CD14-positive monocyte (primary cell): ENCODE results near the gene CPNE4. TPM values are rescaled to one million over a fixed set of nuclear protein-coding genes. Genes with fewer than 3 reads are reported as not detected.

Experiments
- DNase-seq, 3 donors: peaks; one replicate each; pipeline ENCODE4 v3.0.0-alpha.2; 2011 to 2022
- H2AFZ ChIP-seq: 2 replicates; pipeline ENCODE4 v1.6.0; 2012; ENCODE audit warnings: mild to moderate bottlenecking, low read depth, low read length, inconsistent platforms; ENCODE audit not compliant: insufficient read depth, poor library complexity, severe bottlenecking
- H3K27ac ChIP-seq, 2 donors: 1 replicate in 1 of 2; 2 replicates in 1 of 2; pipeline ENCODE4 v1.5.1; 2012 to 2013; ENCODE audit warnings: low read length in 2 of 2, control low read depth in 1 of 2, inconsistent platforms in 1 of 2, low read depth in 1 of 2, mild to moderate bottlenecking in 1 of 2
- H3K27me3 ChIP-seq, 2 donors: one replicate each; pipeline versions ENCODE4 v1.6.0 to v1.6.1; 2011 to 2013; ENCODE audit warnings: low read length in 2 of 2; ENCODE audit not compliant: control insufficient read depth in 2 of 2, insufficient read depth in 2 of 2
- H3K36me3 ChIP-seq, 2 donors: replicated peaks in 1 of 2; 1 replicate in 1 of 2; 2 replicates in 1 of 2; pipeline versions ENCODE4 v1.5.1 to v1.6.1; 2012 to 2013; ENCODE audit warnings: low read length in 2 of 2, control low read depth in 1 of 2, inconsistent platforms in 1 of 2, mild to moderate bottlenecking in 1 of 2; ENCODE audit not compliant: insufficient read depth in 2 of 2, control insufficient read depth in 1 of 2
- H3K4me1 ChIP-seq, 2 donors: 1 replicate in 1 of 2; 2 replicates in 1 of 2; pipeline versions ENCODE4 v1.5.1 to v1.6.1; 2012 to 2013; ENCODE audit warnings: low read length in 2 of 2, control low read depth in 1 of 2, inconsistent platforms in 1 of 2, mild to moderate bottlenecking in 1 of 2, moderate library complexity in 1 of 2; ENCODE audit not compliant: insufficient read depth in 2 of 2, control insufficient read depth in 1 of 2
- H3K4me2 ChIP-seq: replicated peaks from 2 replicates; pipeline ENCODE3; 2012; ENCODE audit warnings: low read length, moderate library complexity, mild to moderate bottlenecking; ENCODE audit not compliant: poor library complexity, severe bottlenecking; ENCODE audit errors: extremely low read depth
- H3K4me3 ChIP-seq, 3 experiments: fragments of 200-600 bp in 1 of 3; sonication (generic) in 1 of 3; replicated peaks in 1 of 3; 1 replicate in 2 of 3; 2 replicates in 1 of 3; pipeline ENCODE4 v1.5.1; 2011 to 2013; ENCODE audit warnings: low read length in 3 of 3, mild to moderate bottlenecking in 3 of 3, control low read depth in 2 of 3, low read depth in 2 of 3, inconsistent platforms in 1 of 3, moderate library complexity in 1 of 3
- H3K79me2 ChIP-seq: 2 replicates; pipeline ENCODE4 v1.6.0; 2012; ENCODE audit warnings: mild to moderate bottlenecking, control low read depth, inconsistent platforms, low read length, moderate library complexity; ENCODE audit not compliant: insufficient read depth
- H3K9ac ChIP-seq: 2 replicates; pipeline ENCODE4 v1.6.0; 2017; ENCODE audit warnings: low read length, mild to moderate bottlenecking; ENCODE audit not compliant: insufficient read depth, poor library complexity, severe bottlenecking
- H3K9me3 ChIP-seq, 2 donors: replicated peaks in 1 of 2; 1 replicate in 1 of 2; 2 replicates in 1 of 2; pipeline versions ENCODE4 v1.5.1 to v1.6.1; 2012 to 2013; ENCODE audit warnings: low read length in 2 of 2, control low read depth in 1 of 2; ENCODE audit not compliant: control insufficient read depth in 1 of 2, insufficient read depth in 1 of 2
- H4K20me1 ChIP-seq: 2 replicates; pipeline ENCODE4 v1.6.0; 2012; ENCODE audit warnings: mild to moderate bottlenecking, low read length, control low read depth, moderate library complexity; ENCODE audit not compliant: insufficient read depth
- H3K27ac Mint-ChIP-seq, 7 donors: one replicate each; pipeline ENCODE4 v1.8.0; 2020; ENCODE audit warnings: mild to moderate bottlenecking in 7 of 7, mixed read lengths in 7 of 7, moderate library complexity in 6 of 7, inconsistent platforms in 2 of 7
- H3K27me3 Mint-ChIP-seq, 3 donors: one replicate each; pipeline ENCODE4 v1.8.0; 2021 to 2022; ENCODE audit warnings: low read depth in 3 of 3, mild to moderate bottlenecking in 3 of 3, mixed read lengths in 3 of 3, moderate library complexity in 3 of 3, inconsistent platforms in 1 of 3
- H3K36me3 Mint-ChIP-seq, 2 donors: one replicate each; pipeline ENCODE4 v1.8.0; 2020; ENCODE audit warnings: mixed read lengths in 2 of 2, inconsistent platforms in 1 of 2, mild to moderate bottlenecking in 1 of 2
- H3K4me1 Mint-ChIP-seq: one replicate; pipeline ENCODE4 v1.8.0; 2020; ENCODE audit warnings: mild to moderate bottlenecking, mixed read lengths
- H3K4me3 Mint-ChIP-seq, 2 donors: one replicate each; pipeline ENCODE4 v1.8.0; 2020; ENCODE audit warnings: mild to moderate bottlenecking in 2 of 2, mixed read lengths in 2 of 2, moderate library complexity in 1 of 2
- H3K9me3 Mint-ChIP-seq, 7 donors: one replicate each; pipeline ENCODE4 v1.8.0; 2020 to 2022; ENCODE audit warnings: mixed read lengths in 7 of 7, mild to moderate bottlenecking in 6 of 7, moderate library complexity in 6 of 7, inconsistent platforms in 2 of 7
- CTCF ChIP-seq: fragments of 200-600 bp; IDR thresholded peaks from one replicate; pipeline ENCODE4 v1.8.0; 2022; ENCODE audit warnings: antibody characterized with exemption, mild to moderate bottlenecking
- WGBS: methylation state at CpG from one replicate; pipeline ENCODE4 v1.1.5; 2013; ENCODE audit warnings: missing lambda C conversion rate; ENCODE audit not compliant: insufficient coverage; 5-methylcytosine and 5-hydroxymethylcytosine counted together
- intact Hi-C, 2 donors: fragments of 100-400 bp; cut with micrococcal nuclease; formaldehyde crosslinking; loops; one replicate each; pipeline versions ENCODE4 v1.15.0 to v1.15.1; 2023
- polyA plus RNA-seq, 3 donors: library from polyadenylated mRNA; depleted of rRNA in 1 of 3; unstranded in 2 of 3; stranded (reverse) in 1 of 3; fragments of 300-500 nt in 2 of 3; fragments of >200 nt in 1 of 3; fragmentation: Illumina TruSeq in 2 of 3; gene quantifications; 1 replicate in 2 of 3; 2 replicates in 1 of 3; pipeline ENCODE4 v1.2.3, GENCODE V29; 2012 to 2021

The CPNE4 gene
- polyA plus RNA-seq, 3 donors = not detected

GRCh38 chr3:131903988-131904415, 130.8 kb downstream of the CPNE4 start:
- peaks cover 0 to 3% (median 1%) of the 10 kb centered on the region in 3 donors for H3K27me3 Mint-ChIP-seq
- intact Hi-C loops = no loop called here
- no peak overlapping the region for H3K4me3 Mint-ChIP-seq
- no peaks in the 10 kb centered on the region for H3K4me1 Mint-ChIP-seq
- Histone ChIP-seq H3K4me1 (no peaks in the 10 kb centered on the region), H3K4me2 (no peak overlapping the region), H3K36me3 (no peaks in the 10 kb centered on the region), H3K27me3 (no peaks in the 10 kb centered on the region), H3K79me2 (no peaks in the 10 kb centered on the region), H3K9ac (no peak overlapping the region), H4K20me1 (no peaks in the 10 kb centered on the region), H3K27ac (no peak overlapping the region), H3K9me3 (no peaks in the 10 kb centered on the region), H2AFZ (no peak overlapping the region), H3K4me3 (no peak overlapping the region)
- WGBS = 94% methylated on average over 4 of the region's 4 CpGs
- no peak for DNase-seq
- no peak overlapping the region for H3K27ac Mint-ChIP-seq
- H3K9me3 Mint-ChIP-seq = peaks cover 0 to 1% (median 0%) of the 10 kb centered on the region in 7 donors
- no peaks in the 10 kb centered on the region for H3K36me3 Mint-ChIP-seq
- TF ChIP-seq CTCF = no peak

GRCh38 chr3:131901686-131902085, 133.1 kb downstream of the CPNE4 start:
- Histone ChIP-seq H3K9me3 (no peaks in the 10 kb centered on the region), H3K4me1 (no peaks in the 10 kb centered on the region), H3K9ac (no peak overlapping the region), H2AFZ (no peak overlapping the region), H3K4me3 (no peak overlapping the region), H3K4me2 (no peak overlapping the region), H3K27me3 (no peaks in the 10 kb centered on the region), H3K27ac (no peak overlapping the region), H4K20me1 (no peaks in the 10 kb centered on the region), H3K79me2 (no peaks in the 10 kb centered on the region), H3K36me3 (no peaks in the 10 kb centered on the region)
- no peaks in the 10 kb centered on the region for H3K36me3 Mint-ChIP-seq
- DNase-seq = no peak
- no peak overlapping the region for H3K4me3 Mint-ChIP-seq
- H3K9me3 Mint-ChIP-seq = peaks cover 0 to 1% (median 0%) of the 10 kb centered on the region in 7 donors
- 100% methylated on average over 1 of the region's 1 CpG for WGBS
- intact Hi-C loops = no loop called here
- TF ChIP-seq CTCF = no peak
- H3K27ac Mint-ChIP-seq = no peak overlapping the region
- H3K27me3 Mint-ChIP-seq = peaks cover 0 to 5% (median 1%) of the 10 kb centered on the region in 3 donors
- no peaks in the 10 kb centered on the region for H3K4me1 Mint-ChIP-seq
